GM12878 (cell line): ENCODE results near the gene BSN.
"Not testable (repeated sequence)": the region's sequence is repeated elsewhere in the genome, so short reads cannot be mapped to it uniquely, and the experiment has no call there.

Experiments
- KDM1A ChIP-seq: fragments of 200-600 bp; sonication (generic); IDR thresholded peaks from 2 replicates; pipeline ENCODE4 v1.6.1; 2016; ENCODE audit warnings: borderline replicate concordance
- SUPT20H ChIP-seq: IDR thresholded peaks from 2 replicates; pipeline ENCODE4 v1.6.1; 2011; ENCODE audit warnings: low read depth, mild to moderate bottlenecking, low read length, moderate library complexity, borderline replicate concordance; ENCODE audit not compliant: control insufficient read depth
- ZBTB33 ChIP-seq: fragments of 450-650 bp; IDR thresholded peaks from 2 replicates; pipeline ENCODE4 v1.6.1; 2017; ENCODE audit warnings: mild to moderate bottlenecking

DNA sequence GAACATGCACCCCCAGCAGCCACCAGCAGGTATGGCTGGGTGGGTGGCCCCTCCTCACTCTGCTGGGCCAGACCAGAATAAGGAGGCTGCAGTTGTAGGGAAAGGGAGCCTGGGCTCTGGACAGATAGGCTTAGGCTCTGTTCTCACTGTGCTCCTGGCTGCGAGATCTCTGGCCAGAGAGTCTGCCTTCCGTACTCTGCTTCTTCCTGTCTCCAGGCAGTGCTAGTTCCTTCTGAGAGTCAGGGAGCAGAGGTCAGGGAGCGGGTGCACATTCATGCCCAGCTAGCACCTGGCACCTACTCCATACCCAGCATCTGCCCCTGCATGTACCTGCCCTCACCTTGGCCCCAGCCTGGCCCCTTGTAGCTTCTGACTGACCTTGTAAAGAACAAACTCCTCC lies 137.2 kb downstream of the BSN start:
- TF ChIP-seq SUPT20H, KDM1A, ZBTB33: not testable (repeated sequence)
